Uterus (tissue), 2 donors: Measurements from ENCODE around the gene GALNT2.

Experiments used
- CTCF ChIP-seq, 4 experiments: fragments of 200-600 bp in 2 of 4; fragments of 450-650 bp in 2 of 4; sonication (generic) in 2 of 4; IDR thresholded peaks; one replicate each; pipeline ENCODE4 v1.5.1; 2016 to 2019; ENCODE audit warnings: antibody characterized with exemption in 4 of 4, mild to moderate bottlenecking in 2 of 4, moderate library complexity in 1 of 4
- POLR2A ChIP-seq, 2 donors: fragments of 450-650 bp; IDR thresholded peaks; one replicate each; pipeline ENCODE4 v1.6.1; 2016; ENCODE audit warnings: antibody characterized with exemption in 2 of 2, mild to moderate bottlenecking in 1 of 2, moderate library complexity in 1 of 2

- no peak for TF ChIP-seq POLR2A (IDR thresholded peaks at IDR 0.05)
- no peak for TF ChIP-seq CTCF (IDR thresholded peaks at IDR 0.05)
Measured at GRCh38 chr1:230301322-230301721, 234.3 kb downstream of the GALNT2 start.
